Heart right ventricle (tissue), 16 donors: ENCODE measurements around the gene YIPF4. TPM values are rescaled to one million over a fixed set of nuclear protein-coding genes. Genes with fewer than 3 reads are reported as not detected.

Source experiments
- ATAC-seq, 8 donors: fragments of 200-7000 bp; cut with Tn5 transposase; one replicate each; pipeline ENCODE4 v1.9.1; 2020; ENCODE audit warnings: mild to moderate bottlenecking in 8 of 8, moderate library complexity in 8 of 8, moderate number of reproducible peaks in 1 of 8
- DNase-seq, 2 donors: peaks; one replicate each; pipeline ENCODE4 v3.0.0-alpha.2; 2020
- H3K27ac ChIP-seq, 10 donors: fragments of 200-600 bp; sonication (generic) in 2 of 10; one replicate each; pipeline versions ENCODE4 v1.5.0 to v1.8.0; 2020 to 2022; ENCODE audit warnings: mild to moderate bottlenecking in 3 of 10
- H3K27me3 ChIP-seq, 7 donors: fragments of 200-600 bp; one replicate each; pipeline ENCODE4 v1.8.0; 2021 to 2022; ENCODE audit warnings: mild to moderate bottlenecking in 2 of 7
- H3K36me3 ChIP-seq, 9 donors: fragments of 200-600 bp; sonication (generic) in 1 of 9; one replicate each; pipeline versions ENCODE4 v1.5.0 to v1.8.0; 2020 to 2022; ENCODE audit warnings: mild to moderate bottlenecking in 2 of 9
- H3K4me1 ChIP-seq, 9 donors: fragments of 200-600 bp; sonication (generic) in 1 of 9; one replicate each; pipeline versions ENCODE4 v1.5.0 to v1.8.0; 2020 to 2022; ENCODE audit warnings: mild to moderate bottlenecking in 4 of 9
- H3K4me3 ChIP-seq, 10 donors: fragments of 200-600 bp; sonication (generic) in 2 of 10; one replicate each; pipeline versions ENCODE4 v1.5.0 to v1.8.0; 2020 to 2022; ENCODE audit warnings: mild to moderate bottlenecking in 7 of 10, moderate library complexity in 2 of 10
- H3K9me3 ChIP-seq, 11 donors: fragments of 200-600 bp in 10 of 11; sonication (generic) in 2 of 11; one replicate each; pipeline versions ENCODE4 v1.5.0 to v1.8.0; 2013 to 2022; ENCODE audit warnings: mild to moderate bottlenecking in 2 of 11, control low read depth in 1 of 11, moderate library complexity in 1 of 11
- WGBS, 2 donors: extraction: QIAGEN DNeasy Blood & Tissue Kit; methylation state at CpG; one replicate each; pipeline ENCODE4 v1.1.7; 2013; ENCODE audit warnings: inconsistent platforms in 1 of 2; 5-methylcytosine and 5-hydroxymethylcytosine counted together
- intact Hi-C, 10 donors: fragments of 100-400 bp; cut with DNase I; formaldehyde crosslinking; loops; one replicate each; pipeline versions ENCODE4 v1.11.1 to v1.14.2; 2022
- polyA plus RNA-seq, 2 donors: library from polyadenylated mRNA; stranded (reverse); fragments of 200-250 nt; gene quantifications; one replicate each; pipeline ENCODE4 v1.2.3, GENCODE V29; 2013
- total RNA-seq, 10 donors: library from RNA; stranded (reverse); fragmentation: NEBNext Ultra II Directional in 3 of 10; extraction: Animal tissue kit (Norgen Biotek cat#: 25700) in 3 of 10; gene quantifications; one replicate each; pipeline versions ENCODE4 v1.2.1 to v1.2.4, GENCODE V29; 2021 to 2023
- TF ChIP-seq, protein P1 (sequence below), 9 donors: fragments of 200-600 bp; sonication (generic) in 2 of 9; IDR thresholded peaks; one replicate each; pipeline versions ENCODE4 v1.5.0 to v1.8.0; 2021 to 2022; ENCODE audit warnings: antibody characterized with exemption in 9 of 9, mild to moderate bottlenecking in 5 of 9, moderate library complexity in 1 of 9
- donor health status: Arrhythmogenic right ventricular cardiomyopathy.
- donor health status: ischemic (EF 13 %, LVEDD 7.1; RV severe dilation, severe dysfunction).
- donor health status: healthy with polysubstance abuse.
- donor health status: DM: no; HTN: yes; CAD: no.
- donor health status: DM: no; HTN: no; CAD: no.
- donor health status: ischemic (EF 25% LVEDD 6.9; RV normal size, moderate dysfunction).
- donor health status: ischemic (EF 25% LVEDD 5.7; RV mildly dilated, moderate dysfunction).
- donor health status: healthy.
- donor health status: DM: yes; HTN: yes; CAD: no.
- donor health status: Ischemic cardiomyopathy.
- donor health status: ischemic (EF 35%, LVEDD 5.7; RV mildly dilated, moderate dysfunction).
- donor health status: nonischemic (EF 11% LVEDD 7.7; RV severe dilation, severe dysfunction).
- donor health status: DM: yes; HTN: yes; CAD: no.
- donor health status: PGD.
- donor health status: ischemic (EF 29% LVEDD 5.4; RV normal size, mild dysfunction).
- donor health status: nonischemic (EF 23%, LVEDD 6.1; RV moderate dilation, normal function).

Gene YIPF4
- total and polyA plus RNA-seq, 12 donors = 15.1 to 94.3 (median 64.7) TPM

DNA sequence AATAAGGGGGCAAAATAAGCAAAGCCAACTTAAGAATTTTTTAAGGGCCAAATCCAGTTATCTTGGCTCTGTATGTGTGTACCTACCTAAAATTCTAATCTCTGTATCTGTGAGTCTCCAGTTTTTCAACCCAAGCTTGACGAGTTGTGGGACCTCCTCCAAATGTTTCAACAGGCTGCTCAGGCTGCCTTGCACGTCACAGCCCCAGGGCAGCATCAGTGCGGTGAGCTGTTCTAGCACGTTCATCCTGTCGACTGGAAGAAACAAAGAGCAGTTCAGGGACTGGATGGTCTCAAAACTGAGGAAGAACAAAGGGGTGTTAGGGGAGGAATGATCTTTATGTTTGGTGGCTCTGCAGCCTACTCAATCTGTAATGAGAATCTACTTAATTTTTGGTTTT lies 42.4 kb upstream of the YIPF4 start:
- H3K27me3 ChIP-seq = no peaks in the 10 kb centered on the region
- 71 to 84% methylated on average over 5 of the region's 5 CpGs for WGBS, 2 donors
- intact Hi-C loops = no loop called here
- H3K27ac ChIP-seq = no peak overlapping the region
- no peaks in the 10 kb centered on the region for H3K9me3 ChIP-seq
- no peak for DNase-seq
- H3K36me3 ChIP-seq = peaks cover 0 to 79% (median 0%) of the 10 kb centered on the region in 9 donors
- ATAC-seq = no peak
- H3K4me3 ChIP-seq = no peak overlapping the region
- TF ChIP-seq, protein P1, sequence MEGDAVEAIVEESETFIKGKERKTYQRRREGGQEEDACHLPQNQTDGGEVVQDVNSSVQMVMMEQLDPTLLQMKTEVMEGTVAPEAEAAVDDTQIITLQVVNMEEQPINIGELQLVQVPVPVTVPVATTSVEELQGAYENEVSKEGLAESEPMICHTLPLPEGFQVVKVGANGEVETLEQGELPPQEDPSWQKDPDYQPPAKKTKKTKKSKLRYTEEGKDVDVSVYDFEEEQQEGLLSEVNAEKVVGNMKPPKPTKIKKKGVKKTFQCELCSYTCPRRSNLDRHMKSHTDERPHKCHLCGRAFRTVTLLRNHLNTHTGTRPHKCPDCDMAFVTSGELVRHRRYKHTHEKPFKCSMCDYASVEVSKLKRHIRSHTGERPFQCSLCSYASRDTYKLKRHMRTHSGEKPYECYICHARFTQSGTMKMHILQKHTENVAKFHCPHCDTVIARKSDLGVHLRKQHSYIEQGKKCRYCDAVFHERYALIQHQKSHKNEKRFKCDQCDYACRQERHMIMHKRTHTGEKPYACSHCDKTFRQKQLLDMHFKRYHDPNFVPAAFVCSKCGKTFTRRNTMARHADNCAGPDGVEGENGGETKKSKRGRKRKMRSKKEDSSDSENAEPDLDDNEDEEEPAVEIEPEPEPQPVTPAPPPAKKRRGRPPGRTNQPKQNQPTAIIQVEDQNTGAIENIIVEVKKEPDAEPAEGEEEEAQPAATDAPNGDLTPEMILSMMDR (IDR thresholded peaks at IDR 0.05) = no peak
- H3K4me1 ChIP-seq = no peaks in the 10 kb centered on the region

DNA sequence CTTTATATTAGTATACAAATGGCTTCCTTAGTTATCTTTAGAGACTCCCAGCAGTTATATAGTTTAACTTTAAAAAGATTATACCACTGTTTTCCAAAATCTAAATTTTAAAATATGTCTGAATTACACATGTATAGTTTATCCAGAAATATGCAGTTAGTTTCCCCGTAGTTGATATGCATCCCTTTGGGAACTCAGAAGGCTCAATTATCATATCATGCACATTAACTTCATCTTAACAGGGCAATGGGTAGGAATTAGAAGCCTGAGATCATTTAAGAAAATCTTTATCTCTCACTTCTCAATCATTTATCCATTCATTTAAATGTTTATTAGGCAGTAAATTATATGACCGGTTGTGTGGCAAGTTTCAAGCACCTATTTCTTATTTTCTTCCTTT lies 40.2 kb upstream of the YIPF4 start:
- H3K4me1 ChIP-seq = no peaks in the 10 kb centered on the region
- H3K27ac ChIP-seq = no peak overlapping the region
- 91 to 97% methylated on average over 2 of the region's 2 CpGs for WGBS, 2 donors
- DNase-seq = no peak
- H3K4me3 ChIP-seq = no peak overlapping the region
- ATAC-seq = no peak
- intact Hi-C loops = no loop called here
- peaks cover 0 to 65% (median 0%) of the 10 kb centered on the region in 9 donors for H3K36me3 ChIP-seq
- no peaks in the 10 kb centered on the region for H3K27me3 ChIP-seq
- TF ChIP-seq, protein P1 (IDR thresholded peaks at IDR 0.05) = no peak
- H3K9me3 ChIP-seq = no peaks in the 10 kb centered on the region

DNA sequence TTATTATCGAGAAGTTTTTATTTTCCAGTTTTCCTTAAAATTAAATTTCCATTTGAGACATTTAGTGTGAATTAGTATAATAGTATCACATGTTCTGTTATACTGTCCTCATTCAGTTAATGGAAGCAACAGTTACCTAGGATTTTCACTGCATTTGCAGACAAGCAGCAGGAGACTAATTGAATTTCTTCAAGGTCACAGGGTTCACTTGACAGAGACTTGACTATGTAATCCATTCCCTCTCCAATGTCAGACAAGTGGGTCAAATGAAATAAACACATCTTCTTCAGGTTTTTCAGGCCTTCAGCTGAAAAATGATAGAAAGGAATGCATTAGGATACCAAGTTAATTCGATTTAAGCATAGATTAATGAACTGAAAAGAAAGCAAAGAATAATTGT lies 39.7 kb upstream of the YIPF4 start:
- DNase-seq = no peak
- TF ChIP-seq, protein P1 (IDR thresholded peaks at IDR 0.05) = no peak
- H3K27ac ChIP-seq = no peak overlapping the region
- no peak overlapping the region for H3K4me3 ChIP-seq
- 84 to 92% methylated on average over 2 of the region's 2 CpGs for WGBS, 2 donors
- H3K27me3 ChIP-seq = no peaks in the 10 kb centered on the region
- peaks cover 0 to 61% (median 0%) of the 10 kb centered on the region in 9 donors for H3K36me3 ChIP-seq
- H3K9me3 ChIP-seq = no peaks in the 10 kb centered on the region
- no peak for ATAC-seq
- H3K4me1 ChIP-seq = no peaks in the 10 kb centered on the region
- intact Hi-C loops = no loop called here

DNA sequence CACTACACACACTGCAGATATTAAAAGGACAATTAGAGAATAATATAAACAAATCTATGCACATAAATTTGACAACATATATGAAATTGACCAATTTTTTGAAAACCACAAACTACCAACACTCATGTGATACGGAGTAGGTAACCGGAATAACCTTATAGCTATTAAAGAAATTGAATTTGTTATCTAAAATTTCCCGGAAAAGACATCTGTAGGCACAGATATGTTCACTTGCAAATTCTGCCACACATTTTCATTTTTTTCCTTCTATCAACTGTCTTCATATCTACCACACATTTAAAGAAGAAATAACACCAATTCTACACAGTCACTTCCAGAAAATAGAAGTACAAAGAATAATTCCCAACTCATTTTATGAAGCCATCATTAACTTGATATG lies 35.4 kb upstream of the YIPF4 start:
- no peak for DNase-seq
- WGBS, 2 donors = 96 to 97% methylated on average over 3 of the region's 3 CpGs
- no peak overlapping the region for H3K27ac ChIP-seq
- H3K27me3 ChIP-seq = no peaks in the 10 kb centered on the region
- ATAC-seq = no peak
- no peaks in the 10 kb centered on the region for H3K4me1 ChIP-seq
- H3K9me3 ChIP-seq = no peaks in the 10 kb centered on the region
- TF ChIP-seq, protein P1 (IDR thresholded peaks at IDR 0.05) = no peak
- intact Hi-C loops = no loop called here
- H3K36me3 ChIP-seq = peaks cover 0 to 32% (median 0%) of the 10 kb centered on the region in 9 donors
- H3K4me3 ChIP-seq = no peak overlapping the region
